Hepatocyte (in vitro differentiated cells): Measurements from ENCODE around the gene ZFAND5.

Source experiments
- CTCF ChIP-seq: fragments of 200-600 bp; sonication (generic); IDR thresholded peaks from 2 replicates; pipeline ENCODE4 v1.5.1; 2016; ENCODE audit warnings: antibody characterized with exemption, mild to moderate bottlenecking; ENCODE audit not compliant: poor library complexity
- EZH2 ChIP-seq: fragments of 200-600 bp; sonication (generic); IDR thresholded peaks from 2 replicates; pipeline ENCODE4 v1.6.1; 2016; ENCODE audit warnings: antibody characterized with exemption, mild to moderate bottlenecking, borderline replicate concordance
- EZH2phosphoT487 ChIP-seq: fragments of 200-600 bp; sonication (generic); IDR thresholded peaks from one replicate; pipeline ENCODE4 v1.6.1; 2018; ENCODE audit warnings: antibody characterized with exemption, mild to moderate bottlenecking, low read depth, moderate library complexity; ENCODE audit not compliant: unreplicated experiment, severe bottlenecking

GRCh38 chr9:72407114-72407513 lies 42.1 kb upstream of the ZFAND5 start:
- TF ChIP-seq EZH2phosphoT487 (no peak), CTCF (no peak), EZH2 (no peak)
